ENCODE measurements around the gene CUL9. TPM values are rescaled to one million over a fixed set of nuclear protein-coding genes. Genes with fewer than 3 reads are reported as not detected.

Gene CUL9
- total RNA-seq, 1 experiment from 2014 or later, result 39.6 TPM

DNA sequence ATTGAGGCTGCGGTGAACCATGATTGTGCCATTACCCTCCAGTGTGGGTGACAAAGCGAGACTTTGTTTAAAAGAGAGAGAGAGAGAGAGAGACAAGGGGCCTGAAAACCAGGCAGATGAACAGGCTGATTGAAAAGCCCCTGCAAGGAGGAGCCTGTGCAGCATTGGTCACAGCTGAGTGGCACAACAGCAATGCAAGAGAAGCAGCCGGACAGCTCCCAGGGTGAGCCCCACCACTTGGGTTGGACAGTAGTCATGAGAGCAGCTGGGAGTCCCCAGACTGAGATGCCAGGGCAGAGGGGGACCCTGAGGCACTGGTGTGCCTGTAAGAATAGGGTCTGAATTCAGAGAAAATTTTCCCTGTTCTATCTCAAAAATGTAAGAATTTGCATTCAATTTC lies 37.1 kb downstream of the CUL9 start:
- H3K4me3 Mint-ChIP-seq (ENCODE audit: unreplicated experiment), result no peak overlapping the region
- no peaks in the 10 kb centered on the region for H3K27me3 Mint-ChIP-seq (ENCODE audit: insufficient read depth, unreplicated experiment)
- BruUV-seq (replicated peaks), result no TSS peak
- peaks cover 47% of the 10 kb centered on the region for H3K36me3 Mint-ChIP-seq (ENCODE audit: insufficient read depth, unreplicated experiment)
- TF ChIP-seq, protein P1, sequence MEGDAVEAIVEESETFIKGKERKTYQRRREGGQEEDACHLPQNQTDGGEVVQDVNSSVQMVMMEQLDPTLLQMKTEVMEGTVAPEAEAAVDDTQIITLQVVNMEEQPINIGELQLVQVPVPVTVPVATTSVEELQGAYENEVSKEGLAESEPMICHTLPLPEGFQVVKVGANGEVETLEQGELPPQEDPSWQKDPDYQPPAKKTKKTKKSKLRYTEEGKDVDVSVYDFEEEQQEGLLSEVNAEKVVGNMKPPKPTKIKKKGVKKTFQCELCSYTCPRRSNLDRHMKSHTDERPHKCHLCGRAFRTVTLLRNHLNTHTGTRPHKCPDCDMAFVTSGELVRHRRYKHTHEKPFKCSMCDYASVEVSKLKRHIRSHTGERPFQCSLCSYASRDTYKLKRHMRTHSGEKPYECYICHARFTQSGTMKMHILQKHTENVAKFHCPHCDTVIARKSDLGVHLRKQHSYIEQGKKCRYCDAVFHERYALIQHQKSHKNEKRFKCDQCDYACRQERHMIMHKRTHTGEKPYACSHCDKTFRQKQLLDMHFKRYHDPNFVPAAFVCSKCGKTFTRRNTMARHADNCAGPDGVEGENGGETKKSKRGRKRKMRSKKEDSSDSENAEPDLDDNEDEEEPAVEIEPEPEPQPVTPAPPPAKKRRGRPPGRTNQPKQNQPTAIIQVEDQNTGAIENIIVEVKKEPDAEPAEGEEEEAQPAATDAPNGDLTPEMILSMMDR (IDR thresholded peaks at IDR 0.05; ENCODE audit: unreplicated experiment), result no peak
- H3K27ac Mint-ChIP-seq (ENCODE audit: low read depth, unreplicated experiment), result no peak overlapping the region
- CTCF ChIA-PET, result interaction anchor here (0.5 to 1.8 kb wide), 4 partner anchors 10 to 127 kb away, joined by 3 to 4 read pairs (median 4); partner anchors contain the start of gene CRIP3
- POLR2A ChIA-PET, result interaction anchor here (0.8 kb wide), 1 partner anchor 8 kb away, joined by 3 read pairs; no protein-coding TSS in a partner anchor
- H3K9me3 Mint-ChIP-seq (ENCODE audit: unreplicated experiment), result no peaks in the 10 kb centered on the region
- intact Hi-C loops (cut with micrococcal nuclease), result no loop called here
- DNase-seq (ENCODE audit: unreplicated experiment), result no peak
- H3K4me1 Mint-ChIP-seq (ENCODE audit: insufficient read depth, unreplicated experiment), result peaks cover 18% of the 10 kb centered on the region

DNA sequence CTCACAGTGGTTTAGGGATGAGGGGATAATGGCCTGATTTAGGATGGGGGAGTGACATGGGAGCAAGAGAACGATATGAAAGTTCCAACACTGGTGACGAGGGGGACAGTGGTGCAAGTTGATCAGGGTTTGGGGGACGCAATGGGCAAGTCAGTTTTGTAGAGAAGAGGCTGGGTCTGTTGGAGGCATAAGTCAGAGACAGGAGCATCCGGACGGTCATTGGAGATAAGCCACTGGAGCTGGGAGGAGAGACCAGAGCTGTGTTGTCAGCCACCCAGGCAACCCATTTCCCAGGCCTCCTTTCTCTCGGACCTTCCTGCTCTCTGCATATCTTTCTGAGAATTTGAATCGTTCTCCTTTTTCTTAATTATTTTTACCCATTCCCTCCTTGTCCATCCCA lies 37.8 kb downstream of the CUL9 start:
- H3K4me1 Mint-ChIP-seq (ENCODE audit: insufficient read depth, unreplicated experiment), result peaks cover 18% of the 10 kb centered on the region
- no TSS peak for BruUV-seq (replicated peaks)
- no peak overlapping the region for H3K4me3 Mint-ChIP-seq (ENCODE audit: unreplicated experiment)
- DNase-seq (ENCODE audit: unreplicated experiment), result no peak
- TF ChIP-seq, protein P1 (IDR thresholded peaks at IDR 0.05; ENCODE audit: unreplicated experiment), result no peak
- intact Hi-C loops (cut with micrococcal nuclease), result no loop called here
- ChIA-PET CTCF (interaction anchor here (1.3 kb wide), 1 partner anchor 9 kb away, joined by 7 read pairs; the partner anchor contains the start of gene DNPH1), POLR2A (interaction anchor here (0.8 to 1.5 kb wide), 3 partner anchors 9 to 35 kb away, joined by 3 to 6 read pairs (median 3); partner anchors contain the start of gene DNPH1)
- no peaks in the 10 kb centered on the region for H3K9me3 Mint-ChIP-seq (ENCODE audit: unreplicated experiment)
- no peaks in the 10 kb centered on the region for H3K27me3 Mint-ChIP-seq (ENCODE audit: insufficient read depth, unreplicated experiment)
- H3K27ac Mint-ChIP-seq (ENCODE audit: low read depth, unreplicated experiment), result no peak overlapping the region
- peaks cover 47% of the 10 kb centered on the region for H3K36me3 Mint-ChIP-seq (ENCODE audit: insufficient read depth, unreplicated experiment)

DNA sequence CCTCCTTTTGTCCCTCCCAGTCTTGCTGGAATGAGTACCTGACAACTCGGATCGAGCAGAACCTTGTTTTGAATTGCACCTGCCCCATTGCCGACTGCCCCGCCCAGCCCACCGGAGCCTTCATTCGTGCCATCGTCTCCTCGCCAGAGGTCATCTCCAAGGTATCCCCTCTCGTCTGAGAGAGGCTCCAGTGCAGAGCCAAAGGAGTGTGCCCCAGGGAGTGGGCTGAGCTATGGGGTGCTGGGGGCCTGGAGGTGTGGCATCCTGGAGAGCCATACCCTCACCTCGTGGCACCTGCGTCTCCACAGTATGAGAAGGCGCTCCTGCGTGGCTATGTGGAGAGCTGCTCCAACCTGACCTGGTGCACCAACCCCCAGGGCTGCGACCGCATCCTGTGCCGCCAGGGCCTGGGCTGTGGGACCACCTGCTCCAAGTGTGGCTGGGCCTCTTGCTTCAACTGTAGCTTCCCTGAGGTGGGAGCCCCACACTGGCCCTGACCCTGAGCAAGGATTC lies 38.5 kb downstream of the CUL9 start:
- POLR2A ChIA-PET, result interaction anchor here (0.6 to 1.5 kb wide), 4 partner anchors 8 to 162 kb away, joined by 3 to 6 read pairs (median 4); partner anchors contain the start of genes DNPH1, KLC4, MRPL2 and SRF
- Mint-ChIP-seq H3K27ac (ENCODE audit: low read depth, unreplicated experiment) (no peak overlapping the region), H3K9me3 (ENCODE audit: unreplicated experiment) (no peaks in the 10 kb centered on the region)

More for the DNA sequence above, 38.5 kb downstream of the CUL9 start:
- Mint-ChIP-seq H3K4me3 (ENCODE audit: unreplicated experiment) (no peak overlapping the region), H3K4me1 (ENCODE audit: insufficient read depth, unreplicated experiment) (peaks cover 18% of the 10 kb centered on the region), H3K36me3 (ENCODE audit: insufficient read depth, unreplicated experiment) (peaks cover 41% of the 10 kb centered on the region), H3K27me3 (ENCODE audit: insufficient read depth, unreplicated experiment) (no peaks in the 10 kb centered on the region)
- CTCF ChIA-PET, result interaction anchor here (1.3 kb wide), 1 partner anchor 8 kb away, joined by 7 read pairs; the partner anchor contains the start of gene DNPH1
- TF ChIP-seq, protein P1 (IDR thresholded peaks at IDR 0.05; ENCODE audit: unreplicated experiment), result no peak
- BruUV-seq (replicated peaks), result no TSS peak
- DNase-seq (ENCODE audit: unreplicated experiment), result no peak
- intact Hi-C loops (cut with micrococcal nuclease), result no loop called here
